KMS-11 (cell line): ENCODE data around the gene PIK3R2.
A peak's percentile ranks its signal among the peaks of the same experiment; 100 is the strongest.

Source experiments
- H2AFZ ChIP-seq: fragments of 200-600 bp; sonication (generic); 2 replicates; pipeline ENCODE4 v1.6.1; 2016; ENCODE audit warnings: antibody characterized with exemption, mixed run types, low read depth
- H3K27ac ChIP-seq: fragments of 200-600 bp; sonication (generic); 2 replicates; pipeline ENCODE4 v1.6.1; 2016; ENCODE audit warnings: mild to moderate bottlenecking, mixed run types
- H3K27me3 ChIP-seq: fragments of 200-600 bp; sonication (generic); 2 replicates; pipeline ENCODE4 v1.6.1; 2017; ENCODE audit warnings: mild to moderate bottlenecking, low read depth, mixed run types, moderate library complexity; ENCODE audit not compliant: insufficient read depth
- H3K36me3 ChIP-seq: fragments of 200-600 bp; sonication (generic); 2 replicates; pipeline ENCODE4 v1.6.1; 2017; ENCODE audit warnings: mild to moderate bottlenecking, mixed run types; ENCODE audit not compliant: insufficient read depth
- H3K4me1 ChIP-seq: fragments of 200-600 bp; sonication (generic); 2 replicates; pipeline ENCODE4 v1.6.1; 2016; ENCODE audit warnings: mild to moderate bottlenecking, low read depth, mixed run types; ENCODE audit not compliant: poor library complexity, severe bottlenecking
- H3K4me2 ChIP-seq: fragments of 200-600 bp; sonication (generic); 2 replicates; pipeline ENCODE4 v1.7.0; 2016; ENCODE audit warnings: mild to moderate bottlenecking, mixed run types
- H3K4me3 ChIP-seq: fragments of 200-600 bp; sonication (generic); IDR thresholded peaks from 2 replicates; pipeline ENCODE4 v1.6.1; 2017; ENCODE audit warnings: low read depth, low read length, mixed read lengths; ENCODE audit not compliant: insufficient read depth
- H3K79me2 ChIP-seq: fragments of 200-600 bp; sonication (generic); 2 replicates; pipeline ENCODE4 v1.6.1; 2016; ENCODE audit warnings: low read depth, mixed run types; ENCODE audit not compliant: insufficient read depth
- H3K9ac ChIP-seq: fragments of 200-600 bp; sonication (generic); 2 replicates; pipeline ENCODE4 v1.6.1; 2016; ENCODE audit warnings: mild to moderate bottlenecking, mixed run types
- H4K20me1 ChIP-seq: fragments of 200-600 bp; sonication (generic); 2 replicates; pipeline ENCODE4 v1.6.1; 2016; ENCODE audit warnings: mild to moderate bottlenecking, mixed run types; ENCODE audit not compliant: insufficient read depth
- TF ChIP-seq, protein P1 (sequence below): fragments of 200-600 bp; sonication (generic); conservative IDR thresholded peaks from 2 replicates; pipeline ENCODE4 v1.6.1; 2017; ENCODE audit warnings: low read depth, mild to moderate bottlenecking, antibody characterized with exemption, low read length, moderate library complexity, mixed read lengths

Gene PIK3R2

DNA sequence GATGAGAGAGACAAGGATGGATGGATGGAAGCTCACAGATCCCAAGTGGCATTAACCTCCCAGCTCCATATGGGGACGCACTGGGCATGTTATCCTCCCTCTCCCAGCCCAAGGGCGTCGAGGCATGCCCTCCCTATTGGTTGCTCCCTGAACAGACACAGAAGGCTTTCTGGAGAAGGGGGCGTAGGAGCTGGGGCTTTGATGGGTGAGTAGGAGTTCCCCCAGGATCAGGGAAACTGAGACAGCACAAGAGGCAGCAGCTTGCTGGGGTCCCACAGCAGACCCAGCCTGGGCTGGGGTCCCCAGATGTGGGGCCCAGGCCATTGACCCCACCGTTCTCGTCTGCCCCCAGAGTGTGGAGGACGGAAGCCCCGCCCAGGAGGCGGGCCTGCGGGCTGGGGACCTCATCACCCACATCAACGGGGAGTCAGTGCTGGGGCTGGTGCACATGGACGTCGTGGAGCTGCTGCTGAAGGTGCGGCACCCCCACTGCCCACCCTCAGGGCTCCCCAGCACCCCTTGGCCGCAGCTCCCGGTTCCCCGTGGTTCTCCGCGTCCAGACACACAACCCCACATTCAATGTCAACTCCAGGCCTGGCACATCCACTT is 7.5 kb upstream of the PIK3R2 start:
- TF ChIP-seq, protein P1, sequence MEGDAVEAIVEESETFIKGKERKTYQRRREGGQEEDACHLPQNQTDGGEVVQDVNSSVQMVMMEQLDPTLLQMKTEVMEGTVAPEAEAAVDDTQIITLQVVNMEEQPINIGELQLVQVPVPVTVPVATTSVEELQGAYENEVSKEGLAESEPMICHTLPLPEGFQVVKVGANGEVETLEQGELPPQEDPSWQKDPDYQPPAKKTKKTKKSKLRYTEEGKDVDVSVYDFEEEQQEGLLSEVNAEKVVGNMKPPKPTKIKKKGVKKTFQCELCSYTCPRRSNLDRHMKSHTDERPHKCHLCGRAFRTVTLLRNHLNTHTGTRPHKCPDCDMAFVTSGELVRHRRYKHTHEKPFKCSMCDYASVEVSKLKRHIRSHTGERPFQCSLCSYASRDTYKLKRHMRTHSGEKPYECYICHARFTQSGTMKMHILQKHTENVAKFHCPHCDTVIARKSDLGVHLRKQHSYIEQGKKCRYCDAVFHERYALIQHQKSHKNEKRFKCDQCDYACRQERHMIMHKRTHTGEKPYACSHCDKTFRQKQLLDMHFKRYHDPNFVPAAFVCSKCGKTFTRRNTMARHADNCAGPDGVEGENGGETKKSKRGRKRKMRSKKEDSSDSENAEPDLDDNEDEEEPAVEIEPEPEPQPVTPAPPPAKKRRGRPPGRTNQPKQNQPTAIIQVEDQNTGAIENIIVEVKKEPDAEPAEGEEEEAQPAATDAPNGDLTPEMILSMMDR = no peak
- no peaks in the 10 kb centered on the region for H3K36me3 ChIP-seq
- H4K20me1 ChIP-seq = no peaks in the 10 kb centered on the region

DNA sequence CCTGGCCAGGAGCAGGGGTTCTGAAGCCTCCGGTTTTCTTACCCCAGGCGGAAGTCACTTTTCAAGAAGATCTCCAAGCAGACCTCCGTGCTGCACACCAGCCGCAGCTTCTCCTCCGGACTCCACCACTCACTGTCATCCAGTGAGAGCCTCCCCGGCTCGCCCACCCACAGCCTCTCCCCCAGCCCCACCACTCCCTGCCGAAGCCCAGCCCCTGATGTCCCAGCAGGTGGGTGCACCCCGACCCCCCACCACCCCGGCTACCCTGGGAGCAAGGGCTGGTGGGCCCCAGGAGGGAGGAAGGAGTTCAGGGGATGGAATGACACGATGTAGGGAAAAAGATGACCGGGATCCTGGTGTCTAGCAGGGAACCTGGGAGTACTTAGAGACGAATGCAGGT is 5.6 kb upstream of the PIK3R2 start:
- no peak overlapping the region for H3K4me3 ChIP-seq
- peaks cover 9% of the 10 kb centered on the region for H3K4me1 ChIP-seq
- no peak overlapping the region for H3K4me2 ChIP-seq
- no peaks in the 10 kb centered on the region for H4K20me1 ChIP-seq
- no peak overlapping the region for H3K9ac ChIP-seq
- no peaks in the 10 kb centered on the region for H3K27me3 ChIP-seq
- H3K79me2 ChIP-seq = no peaks in the 10 kb centered on the region
- no peak overlapping the region for H2AFZ ChIP-seq
- H3K36me3 ChIP-seq = no peaks in the 10 kb centered on the region
- TF ChIP-seq, protein P1 = no peak
- H3K27ac ChIP-seq = no peak overlapping the region

More for the DNA sequence above, 7.5 kb upstream of the PIK3R2 start:
- H3K4me3 ChIP-seq = no peak overlapping the region
- H2AFZ ChIP-seq = no peak overlapping the region
- H3K27ac ChIP-seq = no peak overlapping the region
- no peaks in the 10 kb centered on the region for H3K4me1 ChIP-seq
- H3K4me2 ChIP-seq = no peak overlapping the region
- H3K79me2 ChIP-seq = no peaks in the 10 kb centered on the region
- H3K27me3 ChIP-seq = no peaks in the 10 kb centered on the region
- no peak overlapping the region for H3K9ac ChIP-seq

DNA sequence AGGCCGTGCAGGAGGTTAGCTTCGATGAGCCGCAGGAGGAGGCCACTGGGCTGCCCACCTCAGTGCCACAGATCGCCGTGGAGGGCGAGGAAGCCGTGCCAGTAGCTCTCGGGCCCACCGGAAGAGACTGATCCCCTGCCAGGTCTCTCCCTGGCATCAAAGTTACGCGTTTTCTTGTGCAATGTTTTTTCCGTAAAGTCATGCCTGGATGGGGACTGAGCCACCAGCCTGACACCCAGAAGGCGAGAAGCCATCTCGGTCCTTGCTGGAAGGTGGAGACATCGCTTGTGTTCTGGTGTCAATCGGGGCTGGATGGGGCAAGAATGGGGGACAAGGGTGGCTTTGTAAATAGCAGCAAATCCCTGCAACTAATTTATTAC is 3.4 kb upstream of the PIK3R2 start:
- Histone ChIP-seq H3K4me3 (no peak overlapping the region), H3K9ac (no peak overlapping the region)
- TF ChIP-seq, protein P1 = no peak

DNA sequence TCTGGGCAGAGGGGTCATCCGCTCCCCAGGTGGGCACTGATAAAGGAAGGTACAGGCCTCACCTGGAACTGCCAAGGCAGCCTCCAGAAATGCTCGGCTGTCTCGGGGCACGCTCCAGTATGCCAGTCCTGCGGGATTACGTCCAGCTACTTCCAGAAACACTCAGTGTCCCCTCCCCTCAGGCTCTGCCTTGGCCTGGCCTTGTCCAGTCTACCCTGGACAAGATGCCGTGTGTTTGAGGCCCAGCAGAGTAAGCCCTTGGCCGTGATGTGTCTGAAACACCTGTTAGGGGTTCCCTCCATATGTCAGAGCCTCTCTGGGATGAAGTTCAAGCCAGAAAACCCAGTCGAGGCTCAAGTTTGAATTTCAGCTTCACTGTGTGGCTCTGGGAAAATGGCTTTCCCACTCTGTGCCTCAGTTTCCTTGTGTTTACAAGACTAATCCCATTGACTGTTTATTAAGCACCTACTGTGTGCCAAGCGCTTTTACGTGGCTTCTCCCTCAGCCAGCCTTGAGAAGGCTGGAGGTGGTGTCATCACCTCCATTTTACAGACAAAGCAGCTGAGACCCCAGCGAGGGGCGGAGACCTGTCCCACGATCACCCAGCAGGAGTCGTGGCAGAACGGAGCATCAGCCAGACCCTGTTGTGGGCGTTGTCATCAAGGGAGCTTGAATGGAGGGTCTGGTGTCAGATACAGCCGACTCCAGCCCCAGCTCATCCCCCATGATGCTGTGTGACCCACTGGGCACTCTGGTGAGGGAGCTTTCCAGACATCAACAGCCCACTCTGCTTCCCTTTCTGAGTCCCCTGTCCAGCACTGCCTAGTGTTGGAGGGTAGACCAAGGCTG is 2.0 kb upstream of the PIK3R2 start:
- Histone ChIP-seq H3K36me3 (no peaks in the 10 kb centered on the region), H2AFZ (peak overlapping the region; percentile 55; the same call in 1 of the 2 replicates), H3K79me2 (no peaks in the 10 kb centered on the region), H3K27ac (no peak overlapping the region; the same call in 1 of the 2 replicates), H3K4me1 (peaks cover 13% of the 10 kb centered on the region), H3K4me2 (peak overlapping the region; percentile 85), H3K27me3 (no peaks in the 10 kb centered on the region), H4K20me1 (no peaks in the 10 kb centered on the region), H3K9ac (no peak overlapping the region), H3K4me3 (no peak overlapping the region)
- TF ChIP-seq, protein P1 = no peak

More for the DNA sequence above, 3.4 kb upstream of the PIK3R2 start:
- Histone ChIP-seq H3K4me2 (no peak overlapping the region), H2AFZ (no peak overlapping the region), H3K27me3 (no peaks in the 10 kb centered on the region), H3K79me2 (no peaks in the 10 kb centered on the region), H3K27ac (no peak overlapping the region), H3K4me1 (peaks cover 13% of the 10 kb centered on the region), H3K36me3 (no peaks in the 10 kb centered on the region), H4K20me1 (no peaks in the 10 kb centered on the region)
